Measurements from ENCODE around the gene ZNF33B. TPM values are rescaled to one million over a fixed set of nuclear protein-coding genes. Genes with fewer than 3 reads are reported as not detected.

Gene ZNF33B
- total and polyA plus RNA-seq, 9 of the 15 experiments (the other 6 are each of a cell fraction or from before 2014, with no cell fraction given) = 6.9 to 23.9 (median 15.4) TPM

- H3K9me3 ChIP-seq (replicated peaks; ENCODE audit: control insufficient read depth, insufficient read depth, low read depth, low read length) = no peaks in the 10 kb centered on the region
- DNase-seq (ENCODE audit: extremely low read depth in 1 of 4, low spot score in 3 of 4) (no peak), ATAC-seq (no peak), FAIRE-seq (no peak)
- H3K4me2 ChIP-seq (ENCODE audit: insufficient read depth, low read length) = no peak overlapping the region
- H3K4me1 ChIP-seq (replicated peaks in 1 of 2; ENCODE audit: control insufficient read depth in 2 of 2, insufficient read depth in 2 of 2, low read length in 2 of 2) = no peaks in the 10 kb centered on the region
- no peaks in the 10 kb centered on the region for H3K79me2 ChIP-seq (ENCODE audit: control insufficient read depth, insufficient read depth, low read length)
- no peaks in the 10 kb centered on the region for H3K27me3 ChIP-seq (ENCODE audit: control insufficient read depth in 2 of 2, insufficient read depth in 2 of 2, low read length in 2 of 2)
- ChIA-PET CTCF (ENCODE audit: low intra/inter-chr PET ratio) (no interaction called here), POLR2A (no interaction called here)
- no peak overlapping the region for H3K9ac ChIP-seq (ENCODE audit: insufficient read depth in 1 of 2, low read depth in 2 of 2, low read length in 2 of 2)
- WGBS (ENCODE audit: insufficient coverage, low coverage, missing lambda C conversion rate) = 46% methylated on average over 4 of the region's 4 CpGs
- TF ChIP-seq ZNF280B (CRISPR knock-in tag; IDR thresholded peaks at IDR 0.05) = no peak
- no peak for TF ChIP-seq BRD4 (IDR thresholded peaks at IDR 0.05)
- H4K20me1 ChIP-seq (replicated peaks; ENCODE audit: control insufficient read depth, insufficient read depth, low read length) = no peaks in the 10 kb centered on the region
- intact Hi-C loops (cut with micrococcal nuclease) (no loop called here), in situ Hi-C loops (cut with MboI) (no loop called here)
- H2AFZ ChIP-seq (ENCODE audit: low read depth, low read length) = no peak overlapping the region
- no peak overlapping the region for H3K27ac ChIP-seq (ENCODE audit: extremely low read depth, low read depth, low read length)
- no peak overlapping the region for H3K4me3 ChIP-seq
- BruUV-seq (replicated peaks) = no TSS peak
- no peaks in the 10 kb centered on the region for H3K36me3 ChIP-seq (ENCODE audit: control insufficient read depth, insufficient read depth, low read length)
- no peaks in the 10 kb centered on the region for H3K9me1 ChIP-seq (ENCODE audit: control insufficient read depth, insufficient read depth, low read length)
Observed at GRCh38 chr10:42576338-42576737, 62.0 kb downstream of the ZNF33B start.

- in situ Hi-C loops (cut with MboI) (no loop called here), intact Hi-C loops (cut with micrococcal nuclease) (no loop called here)
- WGBS (ENCODE audit: insufficient coverage, low coverage, missing lambda C conversion rate) = 9% methylated on average over 5 of the region's 5 CpGs
- ATAC-seq (no peak), FAIRE-seq (no peak), DNase-seq (ENCODE audit: extremely low read depth in 1 of 4, low spot score in 3 of 4) (no peak)
- H3K27ac ChIP-seq (ENCODE audit: extremely low read depth, low read depth, low read length) = no peak overlapping the region
- ChIA-PET CTCF (ENCODE audit: low intra/inter-chr PET ratio) (no interaction called here), POLR2A (no interaction called here)
- H3K4me3 ChIP-seq = no peak overlapping the region; the same call in 1 of the 2 replicates
- no peak overlapping the region for H3K4me2 ChIP-seq (ENCODE audit: insufficient read depth, low read length)
- BruUV-seq (replicated peaks) = no TSS peak
- no peaks in the 10 kb centered on the region for H3K9me1 ChIP-seq (ENCODE audit: control insufficient read depth, insufficient read depth, low read length)
- TF ChIP-seq COPS2 (conservative IDR thresholded peaks at IDR 0.05) (no peak), E2F6 (IDR thresholded peaks at IDR 0.05; ENCODE audit: borderline replicate concordance in 1 of 2, extremely low read depth in 1 of 2, insufficient read depth in 1 of 2, insufficient read length in 1 of 2, low read depth in 1 of 2, low read length in 1 of 2, poor library complexity in 1 of 2, severe bottlenecking in 1 of 2) (no peak), ZNF75A (CRISPR knock-in tag; IDR thresholded peaks at IDR 0.05) (no peak), SPI1 (IDR thresholded peaks at IDR 0.05; ENCODE audit: borderline replicate concordance, low read depth, low read length) (peak; percentile 86)
- H3K9ac ChIP-seq (ENCODE audit: insufficient read depth in 1 of 2, low read depth in 2 of 2, low read length in 2 of 2) = no peak overlapping the region
- H3K9me3 ChIP-seq (replicated peaks; ENCODE audit: control insufficient read depth, insufficient read depth, low read depth, low read length) = no peaks in the 10 kb centered on the region
- no peaks in the 10 kb centered on the region for H3K79me2 ChIP-seq (ENCODE audit: control insufficient read depth, insufficient read depth, low read length)
- no peak overlapping the region for H2AFZ ChIP-seq (ENCODE audit: low read depth, low read length)
- H4K20me1 ChIP-seq (replicated peaks; ENCODE audit: control insufficient read depth, insufficient read depth, low read length) = no peaks in the 10 kb centered on the region
- H3K36me3 ChIP-seq (ENCODE audit: control insufficient read depth, insufficient read depth, low read length) = no peaks in the 10 kb centered on the region
- H3K27me3 ChIP-seq (ENCODE audit: control insufficient read depth in 2 of 2, insufficient read depth in 2 of 2, low read length in 2 of 2) = no peaks in the 10 kb centered on the region
- H3K4me1 ChIP-seq (replicated peaks in 1 of 2; ENCODE audit: control insufficient read depth in 2 of 2, insufficient read depth in 2 of 2, low read length in 2 of 2) = no peaks in the 10 kb centered on the region
Observed at GRCh38 chr10:42574336-42574735, 64.0 kb downstream of the ZNF33B start.
